ENCODE results near the gene NPBWR2.

Gene NPBWR2

GRCh38 chr20:64095927-64096326 is 11.4 kb downstream of the NPBWR2 start:
- Histone ChIP-seq H3K9ac (ENCODE audit: low read length) (no peak overlapping the region), H3K27ac (ENCODE audit: low read depth, low read length, poor library complexity, severe bottlenecking) (no peak overlapping the region), H3K4me2 (ENCODE audit: low read length) (no peak overlapping the region), H3K9me2 (ENCODE audit: low read depth, low read length) (no peaks in the 10 kb centered on the region), H3F3A (ENCODE audit: insufficient read depth, low read length) (no peaks in the 10 kb centered on the region), H3K9me3 (ENCODE audit: low read length) (no peaks in the 10 kb centered on the region), H2AFZ (ENCODE audit: low read length) (no peak overlapping the region), H3K4me3 (ENCODE audit: low read depth, low read length, poor library complexity, severe bottlenecking) (no peak overlapping the region), H3K79me2 (ENCODE audit: insufficient read depth, low read length) (no peaks in the 10 kb centered on the region), H4K20me1 (ENCODE audit: insufficient read depth, low read length) (no peaks in the 10 kb centered on the region), H3K36me3 (ENCODE audit: insufficient read depth, low read length) (no peaks in the 10 kb centered on the region), H3K4me1 (ENCODE audit: insufficient read depth, low read length, severe bottlenecking) (peaks cover 21% of the 10 kb centered on the region), H3K27me3 (ENCODE audit: insufficient read depth, low read length) (no peaks in the 10 kb centered on the region)
- TF ChIP-seq CTCF (IDR thresholded peaks at IDR 0.05; ENCODE audit: low read length) (no peak), EZH2 (IDR thresholded peaks at IDR 0.05; ENCODE audit: borderline replicate concordance, low read length) (no peak)

GRCh38 chr20:64095455-64095854 is 11.9 kb downstream of the NPBWR2 start:
- Histone ChIP-seq H3K9ac (ENCODE audit: low read length) (no peak overlapping the region), H2AFZ (ENCODE audit: low read length) (no peak overlapping the region), H3K36me3 (ENCODE audit: insufficient read depth, low read length) (no peaks in the 10 kb centered on the region), H3K27me3 (ENCODE audit: insufficient read depth, low read length) (no peaks in the 10 kb centered on the region), H3F3A (ENCODE audit: insufficient read depth, low read length) (no peaks in the 10 kb centered on the region), H3K27ac (ENCODE audit: low read depth, low read length, poor library complexity, severe bottlenecking) (no peak overlapping the region), H3K4me1 (ENCODE audit: insufficient read depth, low read length, severe bottlenecking) (peaks cover 16% of the 10 kb centered on the region), H3K4me2 (ENCODE audit: low read length) (no peak overlapping the region), H3K79me2 (ENCODE audit: insufficient read depth, low read length) (no peaks in the 10 kb centered on the region), H4K20me1 (ENCODE audit: insufficient read depth, low read length) (no peaks in the 10 kb centered on the region), H3K9me2 (ENCODE audit: low read depth, low read length) (no peaks in the 10 kb centered on the region), H3K9me3 (ENCODE audit: low read length) (no peaks in the 10 kb centered on the region), H3K4me3 (ENCODE audit: low read depth, low read length, poor library complexity, severe bottlenecking) (no peak overlapping the region)
- TF ChIP-seq EZH2 (IDR thresholded peaks at IDR 0.05; ENCODE audit: borderline replicate concordance, low read length) = no peak
- no peak for TF ChIP-seq CTCF (IDR thresholded peaks at IDR 0.05; ENCODE audit: low read length)

- Histone ChIP-seq H3K9me2 (ENCODE audit: low read depth, low read length) (no peaks in the 10 kb centered on the region), H4K20me1 (ENCODE audit: insufficient read depth, low read length) (no peaks in the 10 kb centered on the region), H3K79me2 (ENCODE audit: insufficient read depth, low read length) (no peaks in the 10 kb centered on the region), H3K9ac (ENCODE audit: low read length) (no peak overlapping the region), H3F3A (ENCODE audit: insufficient read depth, low read length) (no peaks in the 10 kb centered on the region), H3K36me3 (ENCODE audit: insufficient read depth, low read length) (no peaks in the 10 kb centered on the region), H3K27me3 (ENCODE audit: insufficient read depth, low read length) (peaks cover under 1% of the 10 kb centered on the region; the same call in 1 of the 2 replicates), H3K9me3 (ENCODE audit: low read length) (no peaks in the 10 kb centered on the region), H3K4me3 (ENCODE audit: low read depth, low read length, poor library complexity, severe bottlenecking) (no peak overlapping the region), H3K27ac (ENCODE audit: low read depth, low read length, poor library complexity, severe bottlenecking) (no peak overlapping the region), H3K4me2 (ENCODE audit: low read length) (no peak overlapping the region), H2AFZ (ENCODE audit: low read length) (no peak overlapping the region), H3K4me1 (ENCODE audit: insufficient read depth, low read length, severe bottlenecking) (no peaks in the 10 kb centered on the region)
- no peak for TF ChIP-seq EZH2 (IDR thresholded peaks at IDR 0.05; ENCODE audit: borderline replicate concordance, low read length)
- no peak for TF ChIP-seq CTCF (IDR thresholded peaks at IDR 0.05; ENCODE audit: low read length)
Measured at GRCh38 chr20:64093013-64093503, 14.3 kb downstream of the NPBWR2 start.
